ENCODE results near the gene SERPIND1.

DNA sequence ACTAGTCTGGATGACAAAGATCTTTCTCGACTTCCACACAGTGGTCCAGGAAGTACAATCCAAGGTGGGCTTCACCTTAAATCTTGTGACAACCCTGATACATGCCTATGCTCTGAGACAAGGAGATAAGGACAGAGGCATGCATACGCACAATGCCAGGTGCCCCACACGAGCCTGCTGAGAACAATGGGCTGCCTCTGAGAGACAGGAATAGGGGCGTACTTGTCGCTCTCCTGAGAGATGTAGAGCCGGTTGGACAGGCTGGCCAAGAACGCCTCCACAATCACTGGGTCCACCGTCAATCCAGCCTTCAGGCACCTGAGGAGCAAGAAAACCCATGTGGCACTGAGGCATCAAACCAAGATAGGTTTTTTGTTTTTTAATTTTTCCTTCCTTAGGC is 25.5 kb downstream of the SERPIND1 start:
- no peak for TF ChIP-seq CTCF (IDR thresholded peaks at IDR 0.05; ENCODE audit: low read length)
- TF ChIP-seq EZH2phosphoT487 (IDR thresholded peaks at IDR 0.05; ENCODE audit: low read length), result no peak
- no peak for TF ChIP-seq EZH2 (optimal IDR thresholded peaks at IDR 0.05; ENCODE audit: low read depth, low read length)
